Gastrocnemius medialis (tissue), 4 donors: ENCODE measurements around the gene RHEX.

Experiments
- CTCF ChIP-seq, 5 experiments: fragments of 450-650 bp in 3 of 5; fragments of 200-600 bp in 2 of 5; sonication (generic) in 2 of 5; IDR thresholded peaks in 4 of 5; conservative IDR thresholded peaks in 1 of 5; 1 replicate in 4 of 5; 2 replicates in 1 of 5; pipeline ENCODE4 v1.5.1; 2016 to 2019; ENCODE audit warnings: antibody characterized with exemption in 5 of 5, mild to moderate bottlenecking in 3 of 5, moderate library complexity in 3 of 5
- POLR2A ChIP-seq, 2 donors: fragments of 450-650 bp; IDR thresholded peaks; one replicate each; pipeline ENCODE4 v1.6.1; 2017; ENCODE audit warnings: antibody characterized with exemption in 2 of 2, mild to moderate bottlenecking in 2 of 2, moderate library complexity in 2 of 2

DNA sequence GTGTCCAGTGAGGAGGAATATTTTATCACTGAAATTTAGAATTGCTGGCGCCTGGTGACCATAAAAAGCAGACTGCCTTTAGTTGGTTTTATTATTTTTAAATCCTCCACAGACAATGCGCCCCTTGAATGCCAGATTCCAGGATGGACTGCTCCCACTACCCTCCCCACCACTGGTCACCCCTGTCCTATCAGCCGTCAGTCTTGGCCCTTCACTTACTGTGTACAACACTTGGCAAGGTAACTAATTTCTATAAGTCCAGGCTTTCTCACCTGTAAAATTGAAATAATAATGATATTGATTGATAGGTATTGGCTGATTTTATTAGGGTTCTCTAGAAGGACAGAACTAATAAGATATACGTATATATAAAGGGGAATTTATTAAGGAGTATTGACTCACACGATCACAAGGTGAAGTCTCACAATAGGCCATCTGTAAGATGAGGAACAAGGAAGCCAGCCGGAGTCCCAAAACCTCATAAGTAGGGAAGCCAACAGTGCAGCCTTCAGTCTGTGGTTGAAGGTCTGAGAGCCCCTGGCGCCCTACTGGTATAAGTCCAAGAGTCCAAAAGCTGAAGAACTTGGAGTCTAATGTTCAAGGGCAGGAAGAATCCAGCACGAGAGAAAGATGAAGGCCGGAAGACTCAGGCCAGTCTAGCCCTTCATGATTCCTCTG is 17.8 kb downstream of the RHEX start:
- no peak for TF ChIP-seq CTCF (IDR thresholded peaks at IDR 0.05 in 4 of 5, conservative IDR thresholded peaks at IDR 0.05 in 1 of 5)
- TF ChIP-seq POLR2A (IDR thresholded peaks at IDR 0.05): no peak
